Activated naive CD8-positive, alpha-beta T cell treated with anti-CD3 and anti-CD28 coated beads for 36 hours (primary cell): Measurements from ENCODE around the gene KLHL17. TPM values are rescaled to one million over a fixed set of nuclear protein-coding genes. Genes with fewer than 3 reads are reported as not detected.
"Not testable (repeated sequence)": the region's sequence is repeated elsewhere in the genome, so short reads cannot be mapped to it uniquely, and the experiment has no call there.

Experiments used
- DNase-seq: peaks from one replicate; pipeline ENCODE4 v3.0.0; 2021
- H3K27ac Mint-ChIP-seq: one replicate; pipeline ENCODE4 v1.8.0; 2022; ENCODE audit warnings: mild to moderate bottlenecking, moderate library complexity, mixed read lengths
- H3K27me3 Mint-ChIP-seq: one replicate; pipeline ENCODE4 v1.8.0; 2022; ENCODE audit warnings: mild to moderate bottlenecking, mixed read lengths
- H3K36me3 Mint-ChIP-seq: one replicate; pipeline ENCODE4 v1.8.0; 2021; ENCODE audit warnings: mild to moderate bottlenecking, mixed read lengths
- H3K4me1 Mint-ChIP-seq: one replicate; pipeline ENCODE4 v1.8.0; 2021; ENCODE audit warnings: mixed read lengths
- H3K4me3 Mint-ChIP-seq: one replicate; pipeline ENCODE4 v1.8.0; 2022; ENCODE audit warnings: mild to moderate bottlenecking, moderate library complexity, mixed read lengths
- H3K9me3 Mint-ChIP-seq: one replicate; pipeline ENCODE4 v1.8.0; 2022; ENCODE audit warnings: mixed read lengths
- total RNA-seq, 2 experiments: library from RNA; stranded (reverse); gene quantifications; one replicate each; pipeline ENCODE4 v1.2.3, GENCODE V29; 2021

KLHL17 gene
- total RNA-seq, 2 experiments from 2014 or later = 19.5 to 22.5 TPM

GRCh38 chr1:939511-940106 lies 20.8 kb upstream of the KLHL17 start:
- Mint-ChIP-seq H3K4me3 (no peak overlapping the region), H3K27ac (no peak overlapping the region), H3K36me3 (peaks cover 2% of the 10 kb centered on the region), H3K27me3 (peaks cover 65% of the 10 kb centered on the region), H3K9me3 (no peaks in the 10 kb centered on the region), H3K4me1 (peaks cover 12% of the 10 kb centered on the region)
- no peak for DNase-seq

GRCh38 chr1:940107-941014 lies 20.0 kb upstream of the KLHL17 start:
- H3K27ac Mint-ChIP-seq = no peak overlapping the region
- H3K9me3 Mint-ChIP-seq = no peaks in the 10 kb centered on the region
- H3K4me3 Mint-ChIP-seq = peak overlapping the region; percentile 42
- H3K27me3 Mint-ChIP-seq = peaks cover 58% of the 10 kb centered on the region
- peaks cover 9% of the 10 kb centered on the region for H3K4me1 Mint-ChIP-seq
- peaks cover 6% of the 10 kb centered on the region for H3K36me3 Mint-ChIP-seq
- DNase-seq = peak; percentile 42

- peaks cover 13% of the 10 kb centered on the region for H3K36me3 Mint-ChIP-seq
- peaks cover 53% of the 10 kb centered on the region for H3K27me3 Mint-ChIP-seq
- no peak for DNase-seq
- H3K27ac Mint-ChIP-seq = no peak overlapping the region
- no peaks in the 10 kb centered on the region for H3K9me3 Mint-ChIP-seq
- H3K4me1 Mint-ChIP-seq = peaks cover 9% of the 10 kb centered on the region
- peak overlapping the region; percentile 66 for H3K4me3 Mint-ChIP-seq
These were observed 19.3 kb upstream of the KLHL17 start for GRCh38 chr1:941015-941587.

DNA sequence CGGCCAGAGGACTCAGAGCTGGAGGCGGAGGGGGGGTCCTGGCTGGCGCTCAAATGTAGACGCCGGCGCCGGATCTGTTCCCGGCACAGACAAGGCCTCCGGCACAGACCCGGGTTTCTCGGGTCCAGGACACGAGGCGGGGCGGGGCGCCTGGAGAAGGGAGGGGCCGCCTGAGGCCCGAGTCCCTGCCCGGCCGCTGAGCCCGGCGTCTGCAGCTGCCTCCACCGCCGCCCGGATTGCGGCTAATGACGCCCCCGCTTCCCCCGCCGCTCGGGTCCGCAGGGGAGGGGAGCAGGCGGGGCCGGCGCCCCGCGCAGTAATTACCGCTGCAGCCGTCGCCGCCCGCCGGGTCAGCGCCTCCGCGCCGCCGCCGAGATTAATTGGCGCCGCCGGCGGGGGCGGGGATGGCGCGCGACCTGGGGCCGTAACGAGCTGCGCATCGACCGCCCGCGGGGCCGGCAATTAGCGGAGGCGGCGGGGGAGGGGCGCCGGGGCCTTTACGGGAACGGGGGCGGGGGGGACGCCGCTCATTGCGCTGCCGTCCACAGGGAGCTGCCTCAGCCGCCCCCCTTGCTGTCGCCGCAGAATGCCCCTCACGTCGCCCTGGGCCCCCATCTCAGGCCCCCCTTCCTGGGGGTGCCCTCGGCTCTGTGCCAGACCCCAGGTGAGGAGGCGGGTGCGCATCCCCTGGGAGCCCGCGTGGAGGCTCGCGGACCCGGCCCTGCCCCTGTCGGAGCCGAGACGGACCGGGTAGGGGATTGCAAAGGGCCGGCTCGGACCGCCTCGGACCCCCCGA lies 18.6 kb upstream of the KLHL17 start:
- Mint-ChIP-seq H3K36me3 (peaks cover 13% of the 10 kb centered on the region), H3K27me3 (peaks cover 51% of the 10 kb centered on the region), H3K4me3 (peak overlapping the region; percentile 66), H3K9me3 (no peaks in the 10 kb centered on the region), H3K27ac (no peak overlapping the region), H3K4me1 (peaks cover 9% of the 10 kb centered on the region)
- DNase-seq = peak; percentile 64

DNA sequence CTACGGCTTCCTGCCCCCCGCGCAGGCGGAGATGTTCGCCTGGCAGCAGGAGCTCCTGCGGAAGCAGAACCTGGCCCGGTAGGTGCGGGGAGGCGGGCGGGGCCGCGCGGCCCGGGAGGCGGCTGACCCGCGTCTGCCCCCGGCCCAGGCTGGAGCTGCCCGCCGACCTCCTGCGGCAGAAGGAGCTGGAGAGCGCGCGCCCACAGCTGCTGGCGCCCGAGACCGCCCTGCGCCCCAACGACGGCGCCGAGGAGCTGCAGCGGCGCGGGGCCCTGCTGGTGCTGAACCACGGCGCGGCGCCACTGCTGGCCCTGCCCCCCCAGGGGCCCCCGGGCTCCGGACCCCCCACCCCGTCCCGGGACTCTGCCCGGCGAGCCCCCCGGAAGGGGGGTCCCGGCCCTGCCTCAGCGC lies 18.0 kb upstream of the KLHL17 start:
- peaks cover 47% of the 10 kb centered on the region for H3K27me3 Mint-ChIP-seq
- no peak overlapping the region for H3K4me3 Mint-ChIP-seq
- DNase-seq = peak; percentile 41
- H3K27ac Mint-ChIP-seq = no peak overlapping the region
- no peaks in the 10 kb centered on the region for H3K9me3 Mint-ChIP-seq
- H3K4me1 Mint-ChIP-seq = peaks cover 9% of the 10 kb centered on the region
- H3K36me3 Mint-ChIP-seq = peaks cover 16% of the 10 kb centered on the region

GRCh38 chr1:942864-943533 lies 17.4 kb upstream of the KLHL17 start:
- Mint-ChIP-seq H3K4me3 (no peak overlapping the region), H3K4me1 (peaks cover 9% of the 10 kb centered on the region), H3K9me3 (no peaks in the 10 kb centered on the region), H3K36me3 (peaks cover 16% of the 10 kb centered on the region), H3K27ac (peak overlapping the region; percentile 25), H3K27me3 (peaks cover 44% of the 10 kb centered on the region)
- DNase-seq = no peak

- no peak for DNase-seq
- Mint-ChIP-seq H3K36me3 (peaks cover 16% of the 10 kb centered on the region), H3K4me1 (peaks cover 9% of the 10 kb centered on the region), H3K9me3 (no peaks in the 10 kb centered on the region), H3K27me3 (peaks cover 37% of the 10 kb centered on the region), H3K27ac (peak overlapping the region; percentile 25), H3K4me3 (peak overlapping the region; percentile 55)
These were observed 16.6 kb upstream of the KLHL17 start for GRCh38 chr1:943545-944340.

DNA sequence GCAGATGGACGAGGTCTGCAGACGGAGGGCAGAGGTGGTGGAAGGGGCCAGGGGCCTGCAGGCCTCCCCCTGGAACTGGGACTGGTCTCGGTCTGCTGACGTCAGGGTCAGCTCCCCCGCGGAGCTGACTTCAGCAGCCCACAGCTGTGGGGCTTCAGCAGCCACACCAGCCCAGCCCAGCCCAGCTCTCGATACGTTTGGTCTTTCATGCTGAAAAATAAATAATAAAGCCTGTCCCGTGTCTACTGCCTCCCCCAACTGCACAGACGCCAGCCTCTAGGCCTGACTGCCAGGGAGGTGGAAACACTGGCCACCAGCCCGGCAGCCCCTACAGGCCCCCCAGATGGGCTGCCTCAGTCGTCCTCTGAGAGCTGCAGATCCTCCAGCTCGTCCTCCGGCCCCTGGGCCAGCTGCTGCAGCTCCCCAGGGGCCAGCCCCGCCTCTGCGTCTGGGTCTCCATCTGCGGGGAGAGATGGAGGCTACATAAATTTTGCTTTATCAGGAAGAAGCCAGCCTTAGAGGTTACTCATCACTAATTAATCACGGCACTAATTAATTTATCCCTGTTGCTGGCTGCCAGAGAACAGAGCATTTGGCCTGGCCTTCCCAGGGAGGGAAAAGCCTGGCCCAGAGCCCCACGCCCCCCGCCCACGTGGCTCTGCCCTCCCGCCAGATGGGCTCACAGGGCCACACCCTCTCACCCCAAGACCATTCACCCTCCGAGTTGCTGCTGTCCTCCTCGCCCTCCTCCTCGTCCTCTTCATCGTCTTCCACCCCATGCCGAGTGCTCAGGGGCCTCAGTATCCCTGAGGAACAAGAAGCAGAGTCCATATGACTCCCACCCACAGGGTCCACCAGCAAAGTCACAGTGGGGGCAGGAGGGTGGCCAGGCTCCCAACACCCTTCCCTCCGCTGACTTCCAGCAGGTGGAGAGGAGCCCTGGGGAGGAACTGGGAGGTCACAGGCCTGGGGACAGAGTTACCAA lies 15.8 kb upstream of the KLHL17 start:
- no peaks in the 10 kb centered on the region for H3K9me3 Mint-ChIP-seq
- peaks cover 18% of the 10 kb centered on the region for H3K36me3 Mint-ChIP-seq
- no peak overlapping the region for H3K27ac Mint-ChIP-seq
- H3K27me3 Mint-ChIP-seq = peaks cover 30% of the 10 kb centered on the region
- no peak for DNase-seq
- H3K4me3 Mint-ChIP-seq = peak overlapping the region; percentile 55
- H3K4me1 Mint-ChIP-seq = peaks cover 9% of the 10 kb centered on the region

- H3K27me3 Mint-ChIP-seq = peaks cover 25% of the 10 kb centered on the region
- peaks cover 6% of the 10 kb centered on the region for H3K4me1 Mint-ChIP-seq
- peak overlapping the region; percentile 14 for H3K4me3 Mint-ChIP-seq
- H3K27ac Mint-ChIP-seq = peak overlapping the region; percentile 28
- H3K9me3 Mint-ChIP-seq = no peaks in the 10 kb centered on the region
- DNase-seq = no peak
- peaks cover 27% of the 10 kb centered on the region for H3K36me3 Mint-ChIP-seq
These were observed 14.5 kb upstream of the KLHL17 start for GRCh38 chr1:945688-946556.

DNA sequence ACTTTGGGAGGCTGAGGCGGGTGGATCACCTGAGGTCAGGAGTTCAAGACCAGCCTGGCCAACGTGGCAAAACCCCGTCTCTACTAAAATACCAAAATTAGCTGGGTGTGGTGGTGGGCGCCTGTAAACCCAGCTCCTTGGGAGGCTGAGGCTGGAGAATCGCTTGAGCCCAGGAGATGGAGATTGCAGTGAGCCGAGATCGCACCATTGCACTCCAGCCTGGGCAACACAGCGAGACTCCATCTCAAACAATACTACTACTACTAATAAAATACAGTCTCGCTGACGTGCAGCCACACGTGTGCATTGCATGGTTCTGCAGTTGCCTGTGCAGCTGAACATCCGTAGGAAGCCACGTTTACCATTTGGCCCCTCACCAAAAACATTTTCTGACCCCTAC lies 13.6 kb upstream of the KLHL17 start:
- not testable (repeated sequence) for H3K27ac Mint-ChIP-seq, DNase-seq, H3K4me3 Mint-ChIP-seq, H3K9me3 Mint-ChIP-seq, H3K4me1 Mint-ChIP-seq
- H3K36me3 Mint-ChIP-seq = peaks cover 33% of the 10 kb centered on the region
- H3K27me3 Mint-ChIP-seq = peaks cover 19% of the 10 kb centered on the region

GRCh38 chr1:947958-948357 lies 12.4 kb upstream of the KLHL17 start:
- H3K4me1 Mint-ChIP-seq = peaks cover 3% of the 10 kb centered on the region
- no peak overlapping the region for H3K27ac Mint-ChIP-seq
- no peak overlapping the region for H3K4me3 Mint-ChIP-seq
- peaks cover 16% of the 10 kb centered on the region for H3K27me3 Mint-ChIP-seq
- H3K9me3 Mint-ChIP-seq = no peaks in the 10 kb centered on the region
- DNase-seq = no peak
- peaks cover 35% of the 10 kb centered on the region for H3K36me3 Mint-ChIP-seq

DNA sequence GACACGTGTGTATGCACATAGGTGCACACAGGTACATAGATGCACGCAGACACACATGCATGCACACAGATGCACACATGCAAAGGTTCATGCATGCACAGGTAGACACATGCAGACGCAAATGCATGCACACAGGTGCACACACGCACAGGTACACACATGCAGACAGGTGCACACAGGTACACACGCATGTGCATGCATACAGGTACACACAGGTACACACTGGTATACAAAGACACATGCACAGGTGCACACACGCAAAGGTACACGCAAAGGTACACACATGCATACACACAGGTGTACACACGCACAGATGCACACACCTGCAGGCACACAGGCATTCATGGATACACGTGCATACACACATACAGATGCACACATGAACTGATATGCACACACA lies 10.1 kb upstream of the KLHL17 start:
- Mint-ChIP-seq H3K36me3 (peaks cover 36% of the 10 kb centered on the region), H3K27me3 (no peaks in the 10 kb centered on the region)
- no peak for DNase-seq

More for the DNA sequence above, 10.1 kb upstream of the KLHL17 start:
- H3K4me1 Mint-ChIP-seq = no peaks in the 10 kb centered on the region
- H3K9me3 Mint-ChIP-seq = no peaks in the 10 kb centered on the region
- H3K27ac Mint-ChIP-seq = no peak overlapping the region
- H3K4me3 Mint-ChIP-seq = no peak overlapping the region
